Karpas-422 (cell line): ENCODE measurements around the gene RHBG. TPM values are rescaled to one million over a fixed set of nuclear protein-coding genes. Genes with fewer than 3 reads are reported as not detected.

Source experiments
- DNase-seq: peaks from one replicate; pipeline ENCODE4 v3.0.0-alpha.2; 2015
- H2AFZ ChIP-seq: fragments of 200-600 bp; sonication (generic); 2 replicates; pipeline ENCODE4 v1.6.1; 2014; ENCODE audit warnings: antibody characterized with exemption, low read length, mixed read lengths
- H3K27ac ChIP-seq: fragments of 200-600 bp; sonication (generic); 2 replicates; pipeline ENCODE4 v1.5.1; 2014; ENCODE audit warnings: mild to moderate bottlenecking, low read length, moderate library complexity
- H3K27me3 ChIP-seq: fragments of 200-600 bp; sonication (generic); 2 replicates; pipeline ENCODE4 v1.6.1; 2014; ENCODE audit warnings: low read length, mixed read lengths
- H3K36me3 ChIP-seq: fragments of 200-600 bp; sonication (generic); 2 replicates; pipeline ENCODE4 v1.6.1; 2014; ENCODE audit warnings: low read length, mixed read lengths; ENCODE audit not compliant: insufficient read depth
- H3K4me1 ChIP-seq: fragments of 200-600 bp; sonication (generic); 2 replicates; pipeline ENCODE4 v1.6.1; 2014; ENCODE audit warnings: mild to moderate bottlenecking, low read length, mixed read lengths
- H3K4me2 ChIP-seq: fragments of 200-600 bp; sonication (generic); 2 replicates; pipeline ENCODE4 v1.6.1; 2014; ENCODE audit warnings: low read length, low read depth, mild to moderate bottlenecking; ENCODE audit not compliant: poor library complexity, severe bottlenecking
- H3K4me3 ChIP-seq: fragments of 200-600 bp; sonication (generic); 2 replicates; pipeline ENCODE4 v1.5.1; 2014; ENCODE audit warnings: mild to moderate bottlenecking, antibody characterized with exemption, low read length, mixed read lengths
- H3K79me2 ChIP-seq: fragments of 200-600 bp; sonication (generic); 2 replicates; pipeline ENCODE4 v1.6.1; 2014; ENCODE audit warnings: mild to moderate bottlenecking, low read length, mixed read lengths
- H3K9ac ChIP-seq: fragments of 200-600 bp; sonication (generic); 2 replicates; pipeline ENCODE4 v1.6.0; 2014; ENCODE audit warnings: low read length
- H3K9me2 ChIP-seq: fragments of 200-600 bp; sonication (generic), shearing (Covaris generic); replicated peaks from 2 replicates; pipeline ENCODE4 v1.6.0; 2014; ENCODE audit warnings: mild to moderate bottlenecking, low read length, moderate library complexity; ENCODE audit not compliant: insufficient read depth
- H3K9me3 ChIP-seq: fragments of 300-700, 200-600 bp; sonication (generic); 2 replicates; pipeline ENCODE4 v1.6.1; 2014; ENCODE audit warnings: low read length, mixed read lengths
- H4K20me1 ChIP-seq: fragments of 200-600 bp; sonication (generic); 2 replicates; pipeline ENCODE4 v1.6.1; 2014; ENCODE audit warnings: mild to moderate bottlenecking, antibody characterized with exemption, low read length, low read depth; ENCODE audit not compliant: insufficient read depth
- total RNA-seq: library from RNA; depleted of rRNA; stranded (reverse); fragments of >200 nt; shearing (Covaris generic); gene quantifications from 2 replicates; pipeline ENCODE4 v1.2.3, GENCODE V29; 2014; ENCODE audit warnings: low replicate concordance

Gene RHBG
- total RNA-seq, 1 experiment from 2014 or later = not detected

- Histone ChIP-seq H3K4me1 (peaks cover 14% of the 10 kb centered on the region), H4K20me1 (no peaks in the 10 kb centered on the region), H3K36me3 (no peaks in the 10 kb centered on the region), H3K9me2 (no peaks in the 10 kb centered on the region), H3K27ac (no peak overlapping the region), H3K9ac (no peak overlapping the region; the same call in 1 of the 2 replicates), H3K4me2 (peak overlapping the region; percentile 34), H3K9me3 (no peaks in the 10 kb centered on the region), H2AFZ (no peak overlapping the region), H3K4me3 (no peak overlapping the region), H3K79me2 (no peaks in the 10 kb centered on the region), H3K27me3 (no peaks in the 10 kb centered on the region)
- DNase-seq = peak; percentile 91
Observed at GRCh38 chr1:156356875-156357534, 12.0 kb upstream of the RHBG start.

GRCh38 chr1:156357977-156358376 lies 11.0 kb upstream of the RHBG start:
- Histone ChIP-seq H4K20me1 (no peaks in the 10 kb centered on the region), H3K4me3 (no peak overlapping the region), H3K36me3 (no peaks in the 10 kb centered on the region)

GRCh38 chr1:156358641-156359040 lies 10.4 kb upstream of the RHBG start:
- no peak overlapping the region for H3K4me2 ChIP-seq
- no peak for DNase-seq
- no peak overlapping the region for H3K27ac ChIP-seq
- no peak overlapping the region for H3K9ac ChIP-seq
- no peaks in the 10 kb centered on the region for H3K27me3 ChIP-seq
- H3K79me2 ChIP-seq = no peaks in the 10 kb centered on the region
- H4K20me1 ChIP-seq = no peaks in the 10 kb centered on the region
- no peak overlapping the region for H2AFZ ChIP-seq
- H3K9me2 ChIP-seq = no peaks in the 10 kb centered on the region
- H3K9me3 ChIP-seq = no peaks in the 10 kb centered on the region
- no peaks in the 10 kb centered on the region for H3K36me3 ChIP-seq
- no peak overlapping the region for H3K4me3 ChIP-seq
- H3K4me1 ChIP-seq = peaks cover 14% of the 10 kb centered on the region

More at GRCh38 chr1:156357977-156358376, 11.0 kb upstream of the RHBG start:
- H3K79me2 ChIP-seq = no peaks in the 10 kb centered on the region
- no peaks in the 10 kb centered on the region for H3K9me3 ChIP-seq
- H3K27ac ChIP-seq = no peak overlapping the region
- no peak for DNase-seq
- peaks cover 14% of the 10 kb centered on the region for H3K4me1 ChIP-seq
- H3K4me2 ChIP-seq = no peak overlapping the region
- no peak overlapping the region for H2AFZ ChIP-seq
- H3K9ac ChIP-seq = no peak overlapping the region
- no peaks in the 10 kb centered on the region for H3K27me3 ChIP-seq
- no peaks in the 10 kb centered on the region for H3K9me2 ChIP-seq

- no peak overlapping the region for H3K27ac ChIP-seq
- H3K27me3 ChIP-seq = no peaks in the 10 kb centered on the region
- no peaks in the 10 kb centered on the region for H3K36me3 ChIP-seq
- H3K9me2 ChIP-seq = no peaks in the 10 kb centered on the region
- H3K79me2 ChIP-seq = no peaks in the 10 kb centered on the region
- no peak overlapping the region for H3K4me3 ChIP-seq
- H4K20me1 ChIP-seq = no peaks in the 10 kb centered on the region
- H3K4me2 ChIP-seq = no peak overlapping the region
- no peaks in the 10 kb centered on the region for H3K9me3 ChIP-seq
- H3K4me1 ChIP-seq = peaks cover 14% of the 10 kb centered on the region
- H2AFZ ChIP-seq = no peak overlapping the region
- DNase-seq = no peak
- no peak overlapping the region for H3K9ac ChIP-seq
Observed at GRCh38 chr1:156359249-156359648, 9.8 kb upstream of the RHBG start.

- no peak for DNase-seq
Observed at GRCh38 chr1:156359973-156360372, 9.0 kb upstream of the RHBG start.

GRCh38 chr1:156360534-156360933 lies 8.5 kb upstream of the RHBG start:
- no peak overlapping the region for H2AFZ ChIP-seq
- no peak overlapping the region for H3K4me3 ChIP-seq
- no peaks in the 10 kb centered on the region for H3K36me3 ChIP-seq
- no peak overlapping the region for H3K27ac ChIP-seq
- H3K4me2 ChIP-seq = no peak overlapping the region
- DNase-seq = no peak
- peaks cover 14% of the 10 kb centered on the region for H3K4me1 ChIP-seq
- H3K9me3 ChIP-seq = no peaks in the 10 kb centered on the region
- H3K9me2 ChIP-seq = no peaks in the 10 kb centered on the region
- H3K27me3 ChIP-seq = no peaks in the 10 kb centered on the region
- no peak overlapping the region for H3K9ac ChIP-seq
- no peaks in the 10 kb centered on the region for H4K20me1 ChIP-seq
- no peaks in the 10 kb centered on the region for H3K79me2 ChIP-seq

More at GRCh38 chr1:156359973-156360372, 9.0 kb upstream of the RHBG start:
- no peaks in the 10 kb centered on the region for H3K36me3 ChIP-seq
- no peaks in the 10 kb centered on the region for H3K27me3 ChIP-seq
- no peak overlapping the region for H3K4me2 ChIP-seq
- no peak overlapping the region for H3K27ac ChIP-seq
- no peaks in the 10 kb centered on the region for H4K20me1 ChIP-seq
- no peak overlapping the region for H3K4me3 ChIP-seq
- no peaks in the 10 kb centered on the region for H3K9me3 ChIP-seq
- H3K79me2 ChIP-seq = no peaks in the 10 kb centered on the region
- no peak overlapping the region for H2AFZ ChIP-seq
- peaks cover 14% of the 10 kb centered on the region for H3K4me1 ChIP-seq
- no peak overlapping the region for H3K9ac ChIP-seq
- H3K9me2 ChIP-seq = no peaks in the 10 kb centered on the region

- Histone ChIP-seq H3K27ac (no peak overlapping the region), H2AFZ (no peak overlapping the region), H3K79me2 (no peaks in the 10 kb centered on the region), H3K4me3 (no peak overlapping the region), H3K9ac (no peak overlapping the region), H4K20me1 (no peaks in the 10 kb centered on the region), H3K9me3 (no peaks in the 10 kb centered on the region), H3K36me3 (no peaks in the 10 kb centered on the region), H3K4me1 (no peaks in the 10 kb centered on the region), H3K4me2 (no peak overlapping the region), H3K27me3 (no peaks in the 10 kb centered on the region), H3K9me2 (no peaks in the 10 kb centered on the region)
- no peak for DNase-seq
Observed at GRCh38 chr1:156365754-156366153, 3.3 kb upstream of the RHBG start.

GRCh38 chr1:156366378-156367166 lies 2.4 kb upstream of the RHBG start:
- no peaks in the 10 kb centered on the region for H3K79me2 ChIP-seq
- no peak overlapping the region for H3K9ac ChIP-seq
- H3K4me2 ChIP-seq = no peak overlapping the region
- H3K27me3 ChIP-seq = no peaks in the 10 kb centered on the region
- no peaks in the 10 kb centered on the region for H3K36me3 ChIP-seq
- no peaks in the 10 kb centered on the region for H3K9me2 ChIP-seq
- DNase-seq = no peak
- no peaks in the 10 kb centered on the region for H3K4me1 ChIP-seq
- H4K20me1 ChIP-seq = no peaks in the 10 kb centered on the region
- H3K4me3 ChIP-seq = no peak overlapping the region
- no peak overlapping the region for H2AFZ ChIP-seq
- no peak overlapping the region for H3K27ac ChIP-seq
- H3K9me3 ChIP-seq = no peaks in the 10 kb centered on the region
